Upper lobe of left lung (tissue), 4 donors: ENCODE data around the gene TMEM269.

ENCODE experiments used
- CTCF ChIP-seq, 6 experiments: fragments of 450-650 bp in 4 of 6; fragments of 200-600 bp in 2 of 6; sonication (generic) in 2 of 6; IDR thresholded peaks; one replicate each; pipeline ENCODE4 v1.5.1; 2016 to 2019; ENCODE audit warnings: antibody characterized with exemption in 6 of 6
- POLR2A ChIP-seq, 4 donors: fragments of 450-650 bp; IDR thresholded peaks; one replicate each; pipeline ENCODE4 v1.5.1; 2016 to 2017; ENCODE audit warnings: antibody characterized with exemption in 4 of 4, mild to moderate bottlenecking in 2 of 4
- POLR2AphosphoS5 ChIP-seq, 2 donors: sonication (generic); formaldehyde crosslinking; IDR thresholded peaks; one replicate each; pipeline ENCODE4 v1.5.1; 2017; ENCODE audit warnings: antibody characterized with exemption in 2 of 2

- no peak for TF ChIP-seq CTCF (IDR thresholded peaks at IDR 0.05)
- TF ChIP-seq POLR2A (IDR thresholded peaks at IDR 0.05), result no peak
- TF ChIP-seq POLR2AphosphoS5 (IDR thresholded peaks at IDR 0.05), result no peak
Measured at GRCh38 chr1:42845193-42845592, 60.4 kb downstream of the TMEM269 start.
